ENCODE results near the gene BPIFA3.

- TF ChIP-seq CTCF (IDR thresholded peaks at IDR 0.05) (no peak), POLR2A (IDR thresholded peaks at IDR 0.05) (no peak)
Measured at GRCh38 chr20:33263784-33264183, 46.6 kb downstream of the BPIFA3 start.

Data from lower leg skin (tissue), 3 donors.